Adrenal gland (tissue), 12 donors: ENCODE data around the gene NUDT3. TPM values are rescaled to one million over a fixed set of nuclear protein-coding genes. Genes with fewer than 3 reads are reported as not detected.
"Not testable (repeated sequence)": the region's sequence is repeated elsewhere in the genome, so short reads cannot be mapped to it uniquely, and the experiment has no call there.

Experiments
- DNase-seq, 7 donors: peaks; one replicate each; pipeline ENCODE4 v3.0.0-alpha.2; 2019 to 2020
- H3K27ac ChIP-seq, 5 donors: fragments of 200-600 bp; sonication (generic) in 4 of 5; 1 replicate in 3 of 5; 2 replicates in 2 of 5; pipeline versions ENCODE4 v1.5.1 to v1.8.0; 2016 to 2020; ENCODE audit warnings: mild to moderate bottlenecking in 1 of 5
- H3K27me3 ChIP-seq: fragments of 200-600 bp; 2 replicates; pipeline ENCODE4 v1.8.0; 2021
- H3K36me3 ChIP-seq, 2 donors: fragments of 200-600 bp; replicated peaks in 1 of 2; 1 replicate in 1 of 2; 2 replicates in 1 of 2; pipeline versions ENCODE4 v1.5.1 to v1.8.0; 2018 to 2022
- H3K4me1 ChIP-seq, 2 donors: fragments of 200-600 bp; replicated peaks in 1 of 2; 1 replicate in 1 of 2; 2 replicates in 1 of 2; pipeline versions ENCODE4 v1.5.1 to v1.8.0; 2018 to 2021
- H3K4me3 ChIP-seq, 4 donors: fragments of 200-600 bp; sonication (generic) in 3 of 4; one replicate each; pipeline ENCODE4 v1.5.1; 2016 to 2018
- H3K9me3 ChIP-seq, 3 donors: fragments of 200-600 bp; sonication (generic) in 1 of 3; replicated peaks in 1 of 3; 1 replicate in 2 of 3; 2 replicates in 1 of 3; pipeline versions ENCODE4 v1.5.1 to v1.8.0; 2016 to 2021
- POLR2A ChIP-seq, 2 donors: fragments of 450-650 bp; IDR thresholded peaks; one replicate each; pipeline ENCODE4 v1.6.1; 2017; ENCODE audit warnings: antibody characterized with exemption in 2 of 2, mild to moderate bottlenecking in 2 of 2, moderate library complexity in 1 of 2
- WGBS, 4 donors: extraction: QIAGEN DNeasy Blood & Tissue Kit in 2 of 4; methylation state at CpG; one replicate each; pipeline versions ENCODE4 v1.1.5 to v1.1.7; 2013 to 2017; 5-methylcytosine and 5-hydroxymethylcytosine counted together
- intact Hi-C, 2 donors: fragments of 100-400 bp; cut with DNase I; formaldehyde crosslinking; loops; one replicate each; pipeline versions ENCODE4 v1.14.1 to v1.15.0; 2022 to 2023
- polyA plus RNA-seq, 3 donors: library from polyadenylated mRNA; stranded (reverse); fragments of 200-250 nt in 2 of 3; fragments of 350-450 nt in 1 of 3; fragmentation: Illumina TruSeq in 1 of 3; extraction: RNeasy Lipid Tissue Mini Kit (QIAGEN cat#74804) in 1 of 3; gene quantifications; one replicate each; pipeline ENCODE4 v1.2.3, GENCODE V29; 2013 to 2014
- total RNA-seq, 9 donors: library from RNA; depleted of rRNA in 4 of 9; stranded (reverse); fragments of >200 nt in 4 of 9; fragments of 120-200 nt in 1 of 9; fragmentation: NEBNext Ultra II Directional in 1 of 9; extraction: Animal tissue kit (Norgen Biotek cat#: 25700) in 1 of 9; gene quantifications; one replicate each; pipeline versions ENCODE4 v1.1.0 to v1.2.4, GENCODE V29; 2013 to 2023
- TF ChIP-seq, protein P1 (sequence below), 6 experiments: fragments of 450-650 bp in 4 of 6; fragments of 200-600 bp in 2 of 6; sonication (generic) in 1 of 6; IDR thresholded peaks; 1 replicate in 5 of 6; 2 replicates in 1 of 6; pipeline versions ENCODE4 v1.5.1 to v1.8.0; 2016 to 2021; ENCODE audit warnings: antibody characterized with exemption in 6 of 6, mild to moderate bottlenecking in 2 of 6, moderate library complexity in 1 of 6
- donor health status: healthy with polysubstance abuse.
- donor health status: Bipolar disorder and iron deficiency.
- donor health status: DM: yes; HTN: yes; CAD: no.
- donor health status: DM: no; HTN: no; CAD: no.
- donor health status: DM: no; HTN: no; CAD: no.
- donor health status: DM: yes; HTN: yes; CAD: no.

Gene NUDT3
- total and polyA plus RNA-seq, 12 donors: 18.2 to 56.3 (median 40.9) TPM

DNA sequence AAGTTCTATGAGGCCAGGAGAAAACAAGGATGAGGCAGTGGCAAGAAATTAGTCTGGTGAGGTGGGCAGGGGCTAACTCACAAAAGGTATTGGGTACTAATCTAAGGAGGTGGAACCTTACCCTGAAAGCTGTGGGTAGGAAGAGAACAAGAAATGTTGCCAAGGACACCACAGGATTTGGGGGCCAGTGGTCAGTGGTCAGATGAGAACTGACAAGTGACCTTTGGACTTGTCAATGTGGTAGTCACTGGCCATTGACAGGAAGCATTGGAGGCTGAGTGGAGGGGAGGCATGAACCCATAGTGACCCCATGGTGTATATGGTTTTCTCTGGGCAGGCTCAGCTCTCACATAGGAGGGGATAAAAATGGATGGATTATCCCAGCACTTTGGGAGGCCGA, 118.3 kb downstream of the NUDT3 start:
- Histone ChIP-seq H3K27me3 (no peaks in the 10 kb centered on the region), H3K36me3 (no peaks in the 10 kb centered on the region), H3K4me1 (peaks cover 0 to 6% of the 10 kb centered on the region in 2 donors), H3K4me3 (no peak overlapping the region), H3K27ac (no peak overlapping the region), H3K9me3 (no peaks in the 10 kb centered on the region)
- intact Hi-C loops: no loop called here
- TF ChIP-seq POLR2A (IDR thresholded peaks at IDR 0.05): no peak
- TF ChIP-seq, protein P1, sequence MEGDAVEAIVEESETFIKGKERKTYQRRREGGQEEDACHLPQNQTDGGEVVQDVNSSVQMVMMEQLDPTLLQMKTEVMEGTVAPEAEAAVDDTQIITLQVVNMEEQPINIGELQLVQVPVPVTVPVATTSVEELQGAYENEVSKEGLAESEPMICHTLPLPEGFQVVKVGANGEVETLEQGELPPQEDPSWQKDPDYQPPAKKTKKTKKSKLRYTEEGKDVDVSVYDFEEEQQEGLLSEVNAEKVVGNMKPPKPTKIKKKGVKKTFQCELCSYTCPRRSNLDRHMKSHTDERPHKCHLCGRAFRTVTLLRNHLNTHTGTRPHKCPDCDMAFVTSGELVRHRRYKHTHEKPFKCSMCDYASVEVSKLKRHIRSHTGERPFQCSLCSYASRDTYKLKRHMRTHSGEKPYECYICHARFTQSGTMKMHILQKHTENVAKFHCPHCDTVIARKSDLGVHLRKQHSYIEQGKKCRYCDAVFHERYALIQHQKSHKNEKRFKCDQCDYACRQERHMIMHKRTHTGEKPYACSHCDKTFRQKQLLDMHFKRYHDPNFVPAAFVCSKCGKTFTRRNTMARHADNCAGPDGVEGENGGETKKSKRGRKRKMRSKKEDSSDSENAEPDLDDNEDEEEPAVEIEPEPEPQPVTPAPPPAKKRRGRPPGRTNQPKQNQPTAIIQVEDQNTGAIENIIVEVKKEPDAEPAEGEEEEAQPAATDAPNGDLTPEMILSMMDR (IDR thresholded peaks at IDR 0.05): no peak
- WGBS, 4 donors: 94 to 100% (median 100%) methylated on average over 1 of the region's 1 CpG
- no peak for DNase-seq

DNA sequence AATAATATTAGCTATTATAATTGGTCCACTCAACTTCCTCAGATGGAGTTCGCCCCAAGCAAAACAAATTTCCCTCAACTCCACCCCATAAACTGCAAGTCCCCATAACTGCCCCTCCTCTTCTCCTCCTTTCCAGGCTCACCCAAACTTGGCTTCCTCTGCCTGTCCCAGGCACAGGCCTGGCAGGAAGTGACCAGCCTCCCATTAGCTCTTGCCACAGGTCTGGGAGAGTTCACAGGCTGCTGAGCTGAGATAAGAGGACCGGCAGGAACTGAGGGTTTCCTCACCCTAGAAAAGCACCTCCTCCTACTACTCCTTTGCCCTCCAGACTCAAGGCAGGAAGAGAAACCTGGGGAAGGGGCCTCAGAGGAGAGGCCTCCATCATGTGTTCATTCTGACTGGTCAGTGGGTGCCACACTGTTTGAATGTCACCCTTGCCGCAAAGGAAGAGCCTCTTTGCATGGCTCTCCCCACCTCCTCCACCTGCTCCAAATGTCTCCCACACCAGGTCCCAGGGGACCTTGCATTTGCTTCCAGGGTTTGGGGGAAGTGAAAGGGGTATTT, 119.1 kb downstream of the NUDT3 start:
- intact Hi-C loops: no loop called here
- WGBS, 4 donors: 56 to 74% (median 61%) methylated on average over 3 of the region's 3 CpGs
- Histone ChIP-seq H3K9me3 (no peaks in the 10 kb centered on the region), H3K36me3 (no peaks in the 10 kb centered on the region), H3K4me1 (peaks cover 0 to 6% of the 10 kb centered on the region in 2 donors), H3K27ac (peak overlapping the region in 1 of 5 donors; percentile 37), H3K4me3 (no peak overlapping the region), H3K27me3 (no peaks in the 10 kb centered on the region)
- DNase-seq: peak; percentile 31 to 78 (median 60)
- TF ChIP-seq POLR2A (IDR thresholded peaks at IDR 0.05): no peak
- TF ChIP-seq, protein P1 (IDR thresholded peaks at IDR 0.05): no peak

DNA sequence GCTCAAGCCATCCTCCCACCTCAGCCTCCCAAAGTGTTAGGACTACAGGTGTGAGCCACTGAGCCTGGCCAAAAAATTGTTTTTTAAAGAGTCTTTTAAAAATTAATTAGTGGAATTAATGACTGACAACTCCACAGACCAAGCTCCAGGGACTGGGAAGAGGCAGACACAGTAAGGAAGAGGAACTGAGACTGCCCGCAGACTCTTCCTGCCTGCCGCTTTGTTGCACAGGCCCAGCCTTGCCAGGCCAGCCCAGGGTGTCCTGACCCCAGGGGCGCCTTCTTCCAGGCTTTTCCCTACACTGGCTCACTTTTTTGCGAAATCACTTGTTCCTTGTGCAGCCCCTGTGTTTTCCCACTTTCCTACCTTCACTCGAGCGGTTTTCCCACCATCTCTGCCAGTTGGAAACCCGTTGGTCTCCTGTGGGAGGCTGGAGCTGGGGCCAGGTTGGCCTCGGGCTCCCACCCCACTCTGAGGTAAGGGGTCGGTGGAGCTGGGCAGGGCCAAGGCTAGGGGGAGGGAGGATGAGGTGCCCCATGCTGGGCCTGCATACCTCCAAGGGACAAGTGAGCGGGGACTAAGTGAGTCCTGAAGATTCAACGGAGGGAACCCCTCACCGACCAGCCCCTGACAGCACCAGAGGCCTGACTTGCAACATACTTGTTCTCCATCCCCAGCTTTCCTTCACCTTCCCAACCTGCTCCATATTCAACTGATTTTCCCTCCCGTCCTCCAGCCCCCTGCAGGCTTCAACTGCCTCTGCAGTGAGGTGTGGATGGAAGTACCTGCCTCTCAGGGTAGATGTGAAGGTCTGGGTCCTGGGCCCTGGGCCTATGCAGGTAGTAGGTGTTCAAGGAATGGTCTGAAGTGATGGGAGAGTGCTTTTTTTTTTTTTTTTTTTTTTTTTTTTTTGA, 120.2 kb downstream of the NUDT3 start:
- WGBS, 4 donors: 79 to 89% (median 84%) methylated on average over 13 of the region's 13 CpGs
- no peak for TF ChIP-seq POLR2A (IDR thresholded peaks at IDR 0.05)
- TF ChIP-seq, protein P1 (IDR thresholded peaks at IDR 0.05): no peak
- Histone ChIP-seq H3K9me3 (no peaks in the 10 kb centered on the region), H3K4me3 (no peak overlapping the region), H3K27ac (peak overlapping the region in 1 of 5 donors; percentile 49), H3K36me3 (no peaks in the 10 kb centered on the region), H3K27me3 (no peaks in the 10 kb centered on the region), H3K4me1 (peaks cover 0 to 6% of the 10 kb centered on the region in 2 donors)
- peak in 4 of 7 donors; percentile 25 to 58 (median 39) for DNase-seq
- intact Hi-C loops: no loop called here

DNA sequence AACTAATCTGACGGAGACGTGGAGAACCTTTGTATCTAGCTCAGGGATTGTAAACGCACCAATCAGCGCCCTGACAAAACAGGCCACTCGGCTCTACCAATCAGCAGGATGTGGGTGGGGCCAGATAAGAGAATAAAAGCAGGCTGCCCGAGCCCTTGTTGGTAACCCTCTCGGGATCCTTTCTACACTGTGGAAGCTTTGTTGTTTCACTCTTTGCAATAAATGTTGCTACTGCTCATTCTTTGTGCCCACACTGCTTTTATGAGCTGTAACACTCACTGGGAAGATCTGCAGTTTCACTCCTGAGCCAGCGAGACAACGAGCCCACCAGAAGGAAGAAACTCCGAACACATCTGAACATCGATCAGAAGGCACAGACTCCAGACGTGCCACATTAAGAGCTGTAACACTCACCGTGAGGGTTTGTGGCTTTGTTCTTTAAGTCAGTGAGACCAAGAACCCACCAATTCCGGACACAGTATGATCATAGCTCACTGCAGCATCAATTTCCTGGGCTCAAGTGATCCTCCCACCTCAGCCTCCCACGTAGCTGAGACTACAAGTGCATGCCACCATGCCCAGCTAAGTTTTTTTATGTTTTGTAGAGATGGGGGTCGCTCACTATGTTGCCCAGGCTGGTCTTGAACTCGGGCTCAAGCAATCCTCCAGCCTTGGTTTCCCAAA, 122.7 kb downstream of the NUDT3 start:
- H3K4me1 ChIP-seq, H3K27ac ChIP-seq, DNase-seq, H3K4me3 ChIP-seq, H3K9me3 ChIP-seq, H3K36me3 ChIP-seq, intact Hi-C loops, H3K27me3 ChIP-seq: not testable (repeated sequence)
- WGBS, 4 donors: 80 to 87% (median 80%) methylated on average over 16 to 17 of the region's 17 CpGs

DNA sequence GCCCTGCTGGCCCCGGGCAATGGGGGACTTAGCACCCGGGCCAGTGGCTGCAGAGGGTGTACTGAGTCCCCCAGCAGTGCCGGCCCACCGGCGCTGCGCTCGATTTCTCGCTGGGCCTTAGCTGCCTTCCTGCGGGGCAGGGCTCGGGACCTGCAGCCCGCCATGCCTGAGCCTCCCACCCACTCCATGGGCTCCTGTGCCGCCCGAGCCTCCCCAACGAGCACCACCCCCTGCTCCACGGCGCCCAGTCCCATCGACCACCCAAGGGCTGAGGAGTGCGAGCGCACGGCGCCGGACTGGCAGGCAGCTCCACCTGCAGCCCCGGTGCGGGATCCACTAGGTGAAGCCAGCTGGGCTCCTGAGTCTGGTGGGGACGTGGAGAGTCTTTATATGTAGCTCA, 123.3 kb downstream of the NUDT3 start:
- DNase-seq, H3K27me3 ChIP-seq, H3K27ac ChIP-seq, H3K36me3 ChIP-seq, H3K4me3 ChIP-seq, intact Hi-C loops, H3K9me3 ChIP-seq, H3K4me1 ChIP-seq: not testable (repeated sequence)
- 94 to 96% methylated on average over 12 to 21 of the region's 25 CpGs; no CpG with 5 or more reads in 2 of the 4 donors for WGBS, 4 donors
